Osteocyte (in vitro differentiated cells): ENCODE measurements around the gene CNDP1. TPM values are rescaled to one million over a fixed set of nuclear protein-coding genes. Genes with fewer than 3 reads are reported as not detected.

ENCODE experiments used
- DNase-seq: peaks from one replicate; pipeline ENCODE4 v3.0.0; 2021; ENCODE audit warnings: mixed read lengths; ENCODE audit not compliant: unreplicated experiment; ENCODE audit errors: extremely low spot score
- H3K27ac Mint-ChIP-seq: one replicate; pipeline ENCODE4 v1.8.0; 2021; ENCODE audit warnings: mild to moderate bottlenecking, mixed read lengths; ENCODE audit not compliant: unreplicated experiment
- H3K27me3 Mint-ChIP-seq: one replicate; pipeline ENCODE4 v1.8.0; 2021; ENCODE audit warnings: mixed read lengths; ENCODE audit not compliant: unreplicated experiment
- H3K36me3 Mint-ChIP-seq: one replicate; pipeline ENCODE4 v1.8.0; 2021; ENCODE audit warnings: mixed read lengths; ENCODE audit not compliant: unreplicated experiment
- H3K4me1 Mint-ChIP-seq: one replicate; pipeline ENCODE4 v1.8.0; 2021; ENCODE audit warnings: mixed read lengths; ENCODE audit not compliant: unreplicated experiment
- H3K4me3 Mint-ChIP-seq: one replicate; pipeline ENCODE4 v1.8.0; 2021; ENCODE audit warnings: mild to moderate bottlenecking, moderate library complexity, mixed read lengths; ENCODE audit not compliant: unreplicated experiment
- H3K9me3 Mint-ChIP-seq: one replicate; pipeline ENCODE4 v1.8.0; 2021; ENCODE audit warnings: mixed read lengths; ENCODE audit not compliant: unreplicated experiment
- CTCF ChIP-seq: fragments of 200-600 bp; sonication (generic); IDR thresholded peaks from 2 replicates; pipeline ENCODE4 v1.5.0; 2021; ENCODE audit warnings: antibody characterized with exemption, mild to moderate bottlenecking, moderate library complexity
- total RNA-seq: library from RNA; stranded (reverse); gene quantifications from 2 replicates; pipeline ENCODE4 v1.2.1, GENCODE V29; 2021

Gene CNDP1
- total RNA-seq, 1 donor from 2014 or later = not detected

- DNase-seq = no peak
- H3K36me3 Mint-ChIP-seq = peaks cover 18% of the 10 kb centered on the region
- H3K4me1 Mint-ChIP-seq = peaks cover 4% of the 10 kb centered on the region
- no peaks in the 10 kb centered on the region for H3K9me3 Mint-ChIP-seq
- H3K4me3 Mint-ChIP-seq = no peak overlapping the region
- H3K27me3 Mint-ChIP-seq = peaks cover 8% of the 10 kb centered on the region
- H3K27ac Mint-ChIP-seq = no peak overlapping the region
- no peak for TF ChIP-seq CTCF
Observed at GRCh38 chr18:74590671-74591070, 56.4 kb downstream of the CNDP1 start.

GRCh38 chr18:74595431-74595830, 61.1 kb downstream of the CNDP1 start:
- no peaks in the 10 kb centered on the region for H3K9me3 Mint-ChIP-seq
- peak overlapping the region; percentile 59 for H3K4me3 Mint-ChIP-seq
- no peak for DNase-seq
- H3K27me3 Mint-ChIP-seq = no peaks in the 10 kb centered on the region
- H3K4me1 Mint-ChIP-seq = peaks cover 17% of the 10 kb centered on the region
- peaks cover 21% of the 10 kb centered on the region for H3K36me3 Mint-ChIP-seq
- no peak for TF ChIP-seq CTCF
- H3K27ac Mint-ChIP-seq = peak overlapping the region; percentile 2

- peak; percentile 88 for DNase-seq
- Mint-ChIP-seq H3K36me3 (peaks cover 21% of the 10 kb centered on the region), H3K9me3 (no peaks in the 10 kb centered on the region), H3K4me1 (peaks cover 17% of the 10 kb centered on the region), H3K4me3 (peak overlapping the region; percentile 91), H3K27me3 (no peaks in the 10 kb centered on the region), H3K27ac (peak overlapping the region; percentile 98)
- TF ChIP-seq CTCF = no peak
Observed at GRCh38 chr18:74597034-74597661, 62.8 kb downstream of the CNDP1 start.

GRCh38 chr18:74597662-74598349, 63.5 kb downstream of the CNDP1 start, which contains the start of gene ZNF407:
TSS of gene ZNF407 (plus strand) at chr18:74597870. CDS start at chr18:74631020, 33,150 bp downstream.
- Mint-ChIP-seq H3K36me3 (peaks cover 19% of the 10 kb centered on the region), H3K4me3 (peak within 1 kb of the TSS; percentile 91), H3K27me3 (no peaks in the 10 kb centered on the region), H3K27ac (peak within 1 kb of the TSS; percentile 98), H3K9me3 (no peaks in the 10 kb centered on the region), H3K4me1 (peaks cover 17% of the 10 kb centered on the region)
- DNase-seq = peak; percentile 94
- TF ChIP-seq CTCF = no peak

GRCh38 chr18:74598350-74599001, 64.2 kb downstream of the CNDP1 start:
- H3K4me1 Mint-ChIP-seq = peaks cover 17% of the 10 kb centered on the region
- DNase-seq = no peak
- peak overlapping the region; percentile 91 for H3K4me3 Mint-ChIP-seq

More at GRCh38 chr18:74598350-74599001, 64.2 kb downstream of the CNDP1 start:
- peak; percentile 26 for TF ChIP-seq CTCF
- Mint-ChIP-seq H3K36me3 (peaks cover 15% of the 10 kb centered on the region), H3K27ac (peak overlapping the region; percentile 98), H3K27me3 (no peaks in the 10 kb centered on the region), H3K9me3 (no peaks in the 10 kb centered on the region)
